Left ventricle myocardium superior (tissue), 1 donor: ENCODE data around the gene C5orf34. TPM values are rescaled to one million over a fixed set of nuclear protein-coding genes. Genes with fewer than 3 reads are reported as not detected.
"Not testable (repeated sequence)": the region's sequence is repeated elsewhere in the genome, so short reads cannot be mapped to it uniquely, and the experiment has no call there.

Experiments used
- ATAC-seq: fragments of 200-7000 bp; cut with Tn5 transposase; one replicate; pipeline ENCODE4 v1.9.1; 2020; ENCODE audit warnings: mild to moderate bottlenecking, moderate library complexity
- DNase-seq: peaks from one replicate; pipeline ENCODE4 v3.0.0-alpha.2; 2020
- intact Hi-C: fragments of 100-400 bp; cut with micrococcal nuclease; formaldehyde crosslinking; loops from one replicate; pipeline ENCODE4 v1.11.0; 2022
- long read RNA-seq: library from polyadenylated mRNA; unstranded; transcript quantifications from one replicate; pipeline ENCODE4 v2.0.0, GENCODE V29; 2021
- total RNA-seq: library from RNA; stranded (reverse); fragmentation: NEBNext Ultra II Directional; extraction: Animal tissue kit (Norgen Biotek cat#: 25700); gene quantifications from one replicate; pipeline ENCODE4 v1.2.1, GENCODE V29; 2021
- donor health status: DM: no; HTN: yes; CAD: no; lungs with severe emphysema.

The C5orf34 gene
- 1.0 TPM for total RNA-seq
- long read RNA-seq = 0 reads

DNA sequence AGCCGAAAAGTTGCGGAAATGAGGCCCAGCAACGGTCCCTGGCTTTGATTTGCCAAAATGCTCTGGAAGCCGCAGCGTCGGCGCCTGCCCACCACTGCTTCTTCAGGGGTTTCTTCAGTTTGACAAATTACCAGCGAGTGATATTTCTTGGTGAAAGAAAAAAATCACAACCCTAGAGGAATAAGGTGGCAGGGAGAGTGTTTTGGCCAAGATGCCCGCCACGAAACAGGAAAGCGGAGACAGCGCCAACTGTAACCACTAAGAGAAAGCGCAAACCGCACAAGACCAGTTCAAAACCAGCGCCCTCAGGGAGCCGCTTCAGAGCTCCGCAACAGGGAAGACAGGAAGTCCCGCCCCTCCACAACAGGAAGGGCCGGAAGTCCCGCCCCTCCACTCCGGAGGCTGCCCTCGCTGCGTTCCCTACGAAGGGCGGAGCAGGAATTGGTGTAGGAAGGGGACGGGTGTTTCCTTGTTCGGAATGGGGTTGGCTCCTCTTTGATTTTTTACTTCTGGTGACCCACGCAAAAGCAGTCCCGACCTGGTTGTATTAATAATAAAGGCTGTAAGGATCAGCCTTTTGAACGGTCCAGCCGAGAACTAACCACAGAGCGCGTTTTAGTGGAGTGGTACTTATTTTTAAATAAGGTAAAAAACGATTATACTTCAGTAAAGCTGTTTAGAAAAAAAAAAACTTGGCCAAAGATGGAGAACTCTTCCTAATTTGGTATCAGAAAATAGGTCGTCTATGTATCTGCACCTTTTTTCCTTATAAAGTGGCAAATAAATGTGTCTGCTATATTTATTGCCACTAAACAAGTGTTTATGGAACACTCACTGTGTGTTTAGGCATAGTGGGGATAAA, at the start of gene C5orf34:
C5orf34 (minus strand) TSS at position 333 of the 862 bp plus-strand sequence. CDS start 5,809 bp downstream, outside the sequence.
- intact Hi-C loops = no loop called here

DNA sequence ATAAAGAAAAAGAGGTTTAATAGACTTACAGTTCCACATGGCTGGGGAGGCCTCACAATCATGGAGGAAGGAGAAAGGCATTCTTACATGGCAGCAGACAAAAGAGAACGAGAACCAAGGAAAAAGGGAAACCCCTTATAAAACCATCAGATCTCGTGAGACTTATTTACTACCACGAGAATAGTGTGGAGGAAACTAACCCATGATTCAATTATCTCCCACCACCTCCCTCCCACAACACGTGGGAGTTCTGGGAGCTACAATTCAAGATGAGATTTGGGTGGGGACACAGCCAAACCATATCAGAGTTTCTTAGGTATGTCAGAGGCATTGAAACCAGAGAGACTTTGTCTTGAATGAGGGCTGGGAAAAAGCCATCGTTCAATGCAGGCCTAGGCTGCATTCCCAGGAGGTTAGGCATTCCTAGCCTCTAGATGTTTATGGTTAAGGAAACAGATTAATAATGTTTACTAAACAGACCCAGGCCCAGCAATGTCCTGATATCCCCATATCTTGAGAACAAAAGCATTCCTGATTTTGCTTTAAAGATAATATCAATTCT, 49.4 kb upstream of the C5orf34 start:
- DNase-seq (no peak), ATAC-seq (no peak)
- intact Hi-C loops = no loop called here

More for the DNA sequence above, at the start of gene C5orf34:
- ATAC-seq (peak; percentile 100), DNase-seq (peak; percentile 97)

DNA sequence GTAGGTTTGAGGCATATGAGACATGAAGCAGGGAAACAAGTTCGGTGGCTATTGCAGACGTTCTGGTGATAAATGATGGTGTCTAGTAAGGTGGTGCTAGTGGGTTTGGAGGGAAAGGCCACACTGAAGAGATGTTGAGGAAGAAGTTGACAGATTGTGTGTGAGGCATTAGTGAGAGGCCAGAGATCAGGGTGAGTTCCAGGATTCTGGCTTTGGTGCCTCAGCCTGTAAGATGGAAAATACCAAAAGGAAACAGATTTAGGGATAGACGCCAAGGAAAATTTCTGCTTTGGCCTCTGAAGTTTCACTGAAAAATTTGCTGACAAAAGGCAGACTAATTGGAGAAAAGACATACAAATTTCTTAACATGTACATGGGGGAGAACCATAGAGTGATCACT, 48.4 kb upstream of the C5orf34 start:
- ATAC-seq (peak; percentile 43), DNase-seq (no peak)
- intact Hi-C loops = no loop called here

- no peak for ATAC-seq
- intact Hi-C loops = no loop called here
These were observed 46.4 kb upstream of the C5orf34 start for GRCh38 chr5:43561356-43561755.

GRCh38 chr5:43560128-43560527, 45.2 kb upstream of the C5orf34 start:
- ATAC-seq (no peak), DNase-seq (no peak)
- intact Hi-C loops = no loop called here

More at GRCh38 chr5:43561356-43561755, 46.4 kb upstream of the C5orf34 start:
- no peak for DNase-seq

GRCh38 chr5:43556857-43557542, 42.1 kb upstream of the C5orf34 start, which contains the start of gene PAIP1:
Gene PAIP1 (minus strand): TSS chr5:43557077. CDS start chr5:43556846, 231 bp downstream.
- peak; percentile 92 for ATAC-seq

GRCh38 chr5:43556607-43556856, 41.6 kb upstream of the C5orf34 start:
- DNase-seq, intact Hi-C loops: not testable (repeated sequence)
- ATAC-seq = peak; percentile 94

More at GRCh38 chr5:43556857-43557542, 42.1 kb upstream of the C5orf34 start, which contains the start of gene PAIP1:
- intact Hi-C loops = no loop called here
- peak; percentile 90 for DNase-seq

DNA sequence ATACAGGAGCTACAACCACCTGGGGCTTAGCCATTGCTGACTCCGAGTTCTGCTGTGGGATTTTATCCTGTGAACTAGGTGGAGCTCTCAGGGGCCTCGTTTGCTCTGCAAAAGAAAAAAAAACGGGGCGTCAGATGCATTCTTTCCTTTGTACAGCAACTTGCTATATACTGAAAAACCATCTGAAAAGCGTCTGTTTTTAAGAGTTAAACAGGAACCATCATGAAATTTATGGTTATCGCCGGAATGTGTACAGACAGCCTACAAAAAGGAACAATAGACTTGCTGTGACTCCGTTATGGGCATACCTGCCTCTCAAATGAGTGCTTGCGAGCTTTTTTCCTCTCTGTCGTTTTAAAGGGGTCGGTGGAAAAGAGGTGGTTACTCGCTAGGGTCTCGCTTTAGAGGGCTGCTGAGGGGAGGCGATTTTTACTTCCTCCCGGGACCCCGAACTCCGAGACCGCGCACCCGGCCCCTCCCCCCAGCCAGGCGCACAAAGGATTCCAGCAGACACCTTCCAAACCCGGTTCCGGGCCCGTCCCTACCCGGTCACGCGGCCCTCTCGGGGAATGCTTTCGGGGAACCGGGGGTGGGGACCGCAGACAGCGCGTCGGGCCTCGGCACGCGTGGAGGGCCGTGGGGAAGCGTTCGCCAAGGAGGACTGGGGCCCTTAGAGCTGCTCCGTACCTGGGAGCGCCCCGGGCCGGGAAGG, 41.1 kb upstream of the C5orf34 start:
- ATAC-seq (peak; percentile 62), DNase-seq (peak; percentile 76)
- intact Hi-C loops = no loop called here

DNA sequence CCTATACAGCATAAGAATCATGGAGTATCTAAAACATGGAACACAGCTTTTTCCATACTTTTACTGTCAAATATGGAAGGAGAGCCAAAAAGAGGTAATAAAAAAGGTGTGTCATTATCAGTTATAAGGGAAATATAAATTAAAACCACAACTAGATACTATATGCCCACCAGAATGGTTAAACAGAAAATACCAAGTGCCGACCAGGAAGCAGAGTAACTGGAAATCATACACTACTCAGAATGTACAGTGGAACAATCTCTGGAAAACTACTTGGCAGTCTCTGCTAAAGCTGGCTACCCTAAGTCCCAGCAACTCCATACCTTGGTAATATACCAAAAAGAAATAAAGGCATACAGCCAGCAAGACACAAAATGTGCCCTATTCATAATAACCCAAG, 39.5 kb upstream of the C5orf34 start:
- ATAC-seq = no peak
- intact Hi-C loops = no loop called here
- no peak for DNase-seq

GRCh38 chr5:43553381-43553780, 38.4 kb upstream of the C5orf34 start:
- DNase-seq (no peak), ATAC-seq (no peak)
- intact Hi-C loops = no loop called here

DNA sequence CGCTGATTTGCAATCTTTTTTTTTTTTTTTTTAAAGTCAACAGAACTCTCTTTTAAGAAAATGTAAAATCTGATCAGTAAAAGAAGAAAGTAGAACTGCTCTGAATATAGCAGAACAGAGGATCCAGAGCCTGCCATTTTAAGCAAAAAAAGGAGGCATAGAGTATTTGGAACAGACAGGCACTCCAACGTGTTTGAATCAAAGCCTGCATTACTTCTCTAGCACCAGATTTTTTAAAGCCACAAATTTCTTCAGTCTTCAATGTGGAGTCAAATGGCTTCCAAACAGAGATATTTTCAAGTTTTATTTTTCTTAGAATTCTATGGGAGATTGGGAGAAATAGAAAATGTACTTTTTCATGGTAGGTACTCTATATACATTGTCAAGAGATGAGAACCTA, 36.8 kb upstream of the C5orf34 start:
- DNase-seq = no peak
- no peak for ATAC-seq
- intact Hi-C loops = no loop called here

DNA sequence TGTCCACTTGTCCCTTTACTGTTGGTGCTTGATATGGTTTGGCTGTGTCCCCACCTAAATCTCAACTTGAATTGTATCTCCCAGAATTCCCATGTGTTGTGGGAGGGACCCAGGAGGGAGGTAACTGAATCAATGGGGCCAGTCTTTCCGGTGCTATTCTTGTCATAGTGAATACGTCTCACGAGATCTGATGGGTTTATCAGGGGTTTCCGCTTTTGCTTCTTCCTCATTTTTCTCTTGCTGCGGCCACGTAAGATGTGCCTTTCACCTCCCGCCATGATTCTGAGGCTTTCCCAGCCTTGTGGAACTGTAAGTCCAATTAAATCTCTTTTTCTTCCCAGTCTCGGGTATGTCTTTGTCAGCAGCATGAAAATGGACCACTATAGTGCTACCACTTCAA, 34.3 kb upstream of the C5orf34 start:
- DNase-seq, intact Hi-C loops, ATAC-seq: not testable (repeated sequence)

GRCh38 chr5:43548358-43548757, 33.4 kb upstream of the C5orf34 start:
- peak; percentile 60 for ATAC-seq
- intact Hi-C loops = no loop called here
- no peak for DNase-seq

DNA sequence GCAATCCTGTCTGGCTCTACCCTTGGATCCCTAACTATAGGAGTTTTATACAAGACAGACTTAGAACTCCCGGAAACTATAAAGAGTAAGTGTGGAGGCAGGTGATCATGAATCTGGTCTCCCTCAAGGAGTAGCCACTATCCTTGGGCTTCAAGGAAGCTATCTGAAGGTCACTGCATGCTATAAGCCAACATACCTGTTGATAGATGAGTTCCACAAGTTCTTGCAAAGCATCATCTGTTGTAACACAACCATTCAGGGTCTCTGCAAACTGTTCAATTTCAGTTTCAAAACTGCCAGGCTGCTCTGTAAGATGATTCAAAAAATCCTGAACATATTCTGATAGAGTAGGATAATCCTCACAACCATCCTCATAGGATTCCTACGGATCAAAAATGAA, 32.6 kb upstream of the C5orf34 start:
- no peak for ATAC-seq
- intact Hi-C loops = no loop called here
- DNase-seq = no peak

DNA sequence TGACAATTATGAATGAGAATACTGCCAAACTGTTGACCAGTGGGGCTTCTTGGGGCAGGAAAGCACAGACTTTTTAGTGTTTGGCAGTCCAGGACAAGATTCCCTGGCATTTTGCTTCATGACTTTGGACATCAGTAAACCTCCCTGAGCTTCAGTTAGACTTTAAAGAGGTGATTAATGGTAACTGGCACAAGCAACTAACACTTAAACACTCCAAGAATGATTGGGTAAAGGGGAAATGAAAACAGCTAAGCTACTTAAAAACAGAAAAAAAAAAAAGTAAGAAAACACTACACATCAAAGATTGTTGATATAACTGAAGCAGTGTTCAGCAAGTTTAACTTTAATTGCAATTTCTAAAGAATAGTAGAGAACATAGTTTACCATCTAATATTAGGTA, 28.5 kb upstream of the C5orf34 start:
- intact Hi-C loops = no loop called here
- ATAC-seq (no peak), DNase-seq (no peak)

DNA sequence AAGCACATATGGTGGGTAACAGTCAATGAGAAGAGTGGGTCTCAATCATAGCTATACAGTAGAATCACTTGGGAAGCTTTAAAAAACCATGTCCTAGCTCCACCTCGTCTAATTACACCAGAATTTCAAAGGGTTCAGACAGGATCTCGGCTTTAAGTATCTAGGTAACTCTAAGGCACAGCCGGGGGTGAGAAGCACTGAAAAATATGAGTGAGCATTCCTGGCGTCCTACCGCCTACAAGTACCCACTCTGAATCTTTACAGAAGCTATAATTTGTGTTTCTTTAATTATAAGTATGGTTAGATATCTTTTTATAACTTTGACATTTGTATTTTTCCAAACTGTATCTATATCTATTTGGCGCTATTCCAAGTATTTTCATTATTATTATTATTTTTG, 25.8 kb upstream of the C5orf34 start:
- DNase-seq (no peak), ATAC-seq (no peak)
- intact Hi-C loops = no loop called here

- DNase-seq = no peak
- no peak for ATAC-seq
- intact Hi-C loops = no loop called here
These were observed 22.0 kb upstream of the C5orf34 start for GRCh38 chr5:43536972-43537371.

- no peak for DNase-seq
- intact Hi-C loops = no loop called here
- ATAC-seq = no peak
These were observed 18.7 kb upstream of the C5orf34 start for GRCh38 chr5:43533646-43534045.

DNA sequence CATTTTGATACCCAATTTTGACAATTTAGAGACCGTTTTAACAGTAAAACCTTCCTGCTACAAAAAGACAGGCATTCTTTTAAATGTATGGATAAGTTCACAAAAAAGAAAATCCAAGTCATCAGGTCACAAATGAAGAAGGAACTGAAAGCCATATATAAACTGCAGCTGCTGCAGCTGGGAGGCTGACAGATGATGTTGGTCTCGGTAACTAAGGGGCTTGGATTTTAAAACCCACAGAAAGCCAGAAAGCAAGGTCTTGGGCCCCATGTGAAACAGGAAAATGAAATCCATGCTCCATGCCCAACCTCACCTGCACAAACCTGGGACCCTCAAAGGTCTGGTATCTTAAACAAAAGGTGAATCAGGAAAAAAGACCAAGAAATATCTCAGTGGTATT, 15.7 kb upstream of the C5orf34 start:
- DNase-seq = no peak
- ATAC-seq = no peak
- intact Hi-C loops = no loop called here

- no peak for DNase-seq
- ATAC-seq = no peak
- intact Hi-C loops = no loop called here
These were observed 8.7 kb upstream of the C5orf34 start for GRCh38 chr5:43523662-43524072.
